HepG2 (cell line): ENCODE measurements around the gene HSD17B2. TPM values are rescaled to one million over a fixed set of nuclear protein-coding genes. Genes with fewer than 3 reads are reported as not detected.

Source experiments
- ATAC-seq: fragments of 200-7000 bp; cut with Tn5 transposase; 3 replicates; pipeline ENCODE4 v1.9.1; 2020; ENCODE audit warnings: mild to moderate bottlenecking, moderate library complexity
- BruUV-seq: library from RNA; stranded (reverse); fragments of 400-500 nt; replicated peaks from 2 replicates; lab custom pipeline; 2021; lab: Mats Ljungman, UMichigan
- CTCF ChIA-PET: fragments of 300-600 bp; formaldehyde crosslinking; extraction: SDS; loops from one replicate; lab custom pipeline; 2021; ENCODE audit warnings: low total read pairs, inconsistent platforms, low intra/inter-chr PET ratio; lab: Yijun Ruan, JAX
- POLR2A ChIA-PET: fragments of 350-600 bp; sonication (Branson Sonifier 250); formaldehyde crosslinking; loops from one replicate; lab custom pipeline; 2020; ENCODE audit warnings: antibody characterized with exemption, inconsistent platforms; lab: Yijun Ruan, JAX
- DNase-seq: peaks from one replicate; pipeline ENCODE4 v3.0.0-alpha.2; 2015; ENCODE audit warnings: low spot score
- FAIRE-seq: peaks from 3 replicates; lab custom pipeline; 2011; peaks lifted over from hg19 to GRCh38; lab: Jason Lieb, UNC
- H2AFZ ChIP-seq: one replicate; pipeline ENCODE4 v1.6.1; 2011; ENCODE audit warnings: low read length, inconsistent platforms
- H3K27ac ChIP-seq: fragments of 300-600 bp; 3 replicates; pipeline ENCODE4 v1.8.0; 2011; ENCODE audit warnings: mixed run types, mild to moderate bottlenecking, mixed read lengths, low read length, inconsistent platforms; ENCODE audit not compliant: insufficient read depth; ENCODE audit errors: extremely low read length
- H3K27me3 ChIP-seq, 2 experiments: fragments of 200-600 bp in 1 of 2; 2 replicates in 1 of 2; 3 replicates in 1 of 2; pipeline versions ENCODE4 v1.6.0 to v1.8.0; 2011; ENCODE audit warnings: low read length in 2 of 2, mild to moderate bottlenecking in 2 of 2, moderate library complexity in 2 of 2, inconsistent platforms in 1 of 2; ENCODE audit not compliant: insufficient read depth in 2 of 2, control insufficient read depth in 1 of 2
- H3K36me3 ChIP-seq, 2 experiments: fragments of 200-600 bp in 1 of 2; replicated peaks in 1 of 2; 2 replicates in 1 of 2; 3 replicates in 1 of 2; pipeline versions ENCODE4 v1.5.1 to v1.8.0; 2011; ENCODE audit warnings: low read length in 2 of 2, inconsistent platforms in 1 of 2; ENCODE audit not compliant: insufficient read depth in 2 of 2, control insufficient read depth in 1 of 2
- H3K4me1 ChIP-seq: 2 replicates; pipeline ENCODE4 v1.5.1; 2012; ENCODE audit warnings: low read length, inconsistent platforms; ENCODE audit not compliant: insufficient read depth
- H3K4me2 ChIP-seq: 2 replicates; pipeline ENCODE4 v1.6.0; 2011; ENCODE audit warnings: low read depth, low read length, inconsistent platforms
- H3K4me3 ChIP-seq, 3 experiments: fragments of 200-600 bp in 1 of 3; sonication (generic), shearing (Covaris generic) in 1 of 3; replicated peaks in 1 of 3; 2 replicates each; pipeline ENCODE4 v1.5.1; 2011 to 2016; ENCODE audit warnings: low read length in 3 of 3, inconsistent platforms in 2 of 3, low read depth in 2 of 3, mild to moderate bottlenecking in 2 of 3, control low read depth in 1 of 3, mixed read lengths in 1 of 3; ENCODE audit not compliant: insufficient read depth in 1 of 3
- H3K79me2 ChIP-seq: one replicate; pipeline ENCODE4 v1.6.1; 2011; ENCODE audit warnings: low read length, inconsistent platforms; ENCODE audit not compliant: insufficient read depth
- H3K9ac ChIP-seq: 2 replicates; pipeline ENCODE4 v1.6.0; 2011; ENCODE audit warnings: mild to moderate bottlenecking, low read depth, low read length, inconsistent platforms; ENCODE audit not compliant: insufficient read depth
- H3K9me3 ChIP-seq: 2 replicates; pipeline ENCODE4 v1.5.1; 2012; ENCODE audit warnings: mild to moderate bottlenecking, low read length
- H4K20me1 ChIP-seq: 2 replicates; pipeline ENCODE4 v1.6.0; 2011; ENCODE audit warnings: inconsistent platforms, mild to moderate bottlenecking, low read length, moderate library complexity; ENCODE audit not compliant: insufficient read depth
- BCL3 ChIP-seq: sonication (generic); formaldehyde crosslinking; IDR thresholded peaks from 2 replicates; pipeline ENCODE4 v1.5.1; 2020; ENCODE audit warnings: mild to moderate bottlenecking, missing genetic modification reagents, moderate library complexity
- NCOA1 ChIP-seq: sonication (generic); formaldehyde crosslinking; IDR thresholded peaks from 2 replicates; pipeline ENCODE4 v1.9.0; 2021; ENCODE audit warnings: missing genetic modification reagents
- PHF21A ChIP-seq: sonication (generic); formaldehyde crosslinking; IDR thresholded peaks from 2 replicates; pipeline ENCODE4 v1.5.0; 2020; ENCODE audit warnings: mild to moderate bottlenecking, missing genetic modification reagents
- POLR2A ChIP-seq, 2 experiments: IDR thresholded peaks; 2 replicates each; pipeline ENCODE4 v1.6.1; 2011; ENCODE audit warnings: low read depth in 2 of 2, low read length in 2 of 2, mild to moderate bottlenecking in 1 of 2, moderate library complexity in 1 of 2; ENCODE audit not compliant: insufficient read depth in 1 of 2
- PPARG ChIP-seq: conservative IDR thresholded peaks from 2 replicates; pipeline ENCODE4 v1.6.1; 2016; ENCODE audit warnings: missing biosample characterization, missing genetic modification reagents
- SAP130 ChIP-seq: IDR thresholded peaks from 2 replicates; pipeline ENCODE4 v1.6.1; 2016; ENCODE audit warnings: low read depth
- SMAD3 ChIP-seq: sonication (generic); formaldehyde crosslinking; IDR thresholded peaks from 2 replicates; pipeline ENCODE4 v1.4.0; 2020; ENCODE audit warnings: missing genetic modification reagents
- TBL1XR1 ChIP-seq: fragments of 150-350 bp; IDR thresholded peaks from 2 replicates; pipeline ENCODE4 v1.6.1; 2014; ENCODE audit warnings: borderline replicate concordance, low read length; ENCODE audit not compliant: partially characterized antibody
- ZNF274 ChIP-seq: sonication (generic); formaldehyde crosslinking; IDR thresholded peaks from 2 replicates; pipeline ENCODE4 v1.5.1; 2020; ENCODE audit warnings: mild to moderate bottlenecking, missing genetic modification reagents
- ZNF34 ChIP-seq: sonication (generic); formaldehyde crosslinking; IDR thresholded peaks from 2 replicates; pipeline ENCODE4 v1.4.0; 2020; ENCODE audit warnings: mild to moderate bottlenecking, missing genetic modification reagents, borderline replicate concordance
- ZNF382 ChIP-seq: sonication (generic); formaldehyde crosslinking; IDR thresholded peaks from 2 replicates; pipeline ENCODE4 v1.5.0; 2020; ENCODE audit warnings: missing genetic modification reagents, mild to moderate bottlenecking, borderline replicate concordance
- ZNF530 ChIP-seq: sonication (generic); formaldehyde crosslinking; IDR thresholded peaks from 2 replicates; pipeline ENCODE4 v1.5.0; 2020; ENCODE audit warnings: low read depth, mild to moderate bottlenecking, missing genetic modification reagents
- ZNF747 ChIP-seq: sonication (generic); formaldehyde crosslinking; IDR thresholded peaks from 2 replicates; pipeline ENCODE4 v1.8.1; 2023; ENCODE audit warnings: missing genetic modification reagents, mild to moderate bottlenecking, borderline replicate concordance
- ZNF770 ChIP-seq: sonication (generic); formaldehyde crosslinking; IDR thresholded peaks from 2 replicates; pipeline ENCODE4 v1.5.0; 2020; ENCODE audit warnings: mild to moderate bottlenecking, missing genetic modification reagents
- WGBS: methylation state at CpG from one replicate; pipeline ENCODE4 v1.1.6; 2017; ENCODE audit warnings: low lambda C conversion rate; 5-methylcytosine and 5-hydroxymethylcytosine counted together
- in situ Hi-C: cut with HindIII; loops from 2 replicates; pipeline ENCODE4 v1.10.0; 2017; ENCODE audit warnings: low pct_unique_long_range_greater_than_20kb; ENCODE audit not compliant: extremely low pct_ligation_motif_present
- intact Hi-C: fragments of 100-400 bp; cut with micrococcal nuclease; formaldehyde crosslinking; loops from one replicate; pipeline ENCODE4 v1.10.0; 2022; ENCODE audit not compliant: unreplicated experiment
- polyA plus RNA-seq, 8 experiments: library from polyadenylated mRNA; depleted of rRNA in 3 of 8; stranded (reverse) in 7 of 8; unstranded in 1 of 8; fragments of >200 nt; fragmentation: Illumina TruSeq in 4 of 8; extraction: Trizol in 4 of 8; gene quantifications; 2 replicates each; pipeline versions ENCODE4 v1.2.1 to v1.2.3, GENCODE V29; 2011 to 2016; ENCODE audit warnings: low read depth in 4 of 8, missing spikeins in 1 of 8, mixed read lengths in 1 of 8; ENCODE audit not compliant: insufficient read depth in 1 of 8
- total RNA-seq, 5 experiments: library from RNA; depleted of rRNA; stranded (reverse); fragments of >200 nt; fragmentation: Illumina TruSeq; extraction: Trizol; gene quantifications; 2 replicates each; pipeline ENCODE4 v1.2.3, GENCODE V29; 2016; ENCODE audit warnings: low read depth in 1 of 5

The HSD17B2 gene
- total and polyA plus RNA-seq, 2 of the 13 experiments (the other 11 are each of a cell fraction or from before 2014, with no cell fraction given): 26.3 to 69.3 TPM

- no peak for TF ChIP-seq TBL1XR1
- TF ChIP-seq NCOA1 (CRISPR knock-in tag): no peak
- TF ChIP-seq, all 625 proteins: peak for 36
These were observed 1.3 kb upstream of the HSD17B2 start (continued) for GRCh38 chr16:82033683-82034300.

DNA sequence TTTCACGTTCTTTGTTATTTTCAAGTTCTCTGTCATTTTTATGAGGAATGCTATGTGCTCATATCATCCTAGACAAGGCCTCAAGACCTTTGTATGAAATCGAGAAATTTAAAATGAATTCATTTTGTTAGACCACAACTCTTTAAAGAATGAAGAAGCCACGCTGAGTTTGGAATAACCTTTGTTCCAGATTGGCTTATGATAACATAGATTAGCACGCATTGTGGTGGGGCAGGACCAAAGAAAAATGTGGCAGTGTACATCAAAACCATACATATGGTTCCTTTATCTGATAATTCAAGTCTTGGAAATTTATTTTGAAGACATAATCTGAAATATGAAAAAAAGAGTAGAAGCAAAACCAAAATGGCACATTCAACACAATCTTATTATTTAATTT lies 2.2 kb downstream of the HSD17B2 start:
- Histone ChIP-seq H3K4me2 (peak overlapping the region; percentile 92), H3K9me3 (no peaks in the 10 kb centered on the region), H3K27me3 (no peaks in the 10 kb centered on the region; a peak in 1 of 5 replicates), H2AFZ (no peak overlapping the region), H3K36me3 (no peaks in the 10 kb centered on the region; a peak in 1 of 5 replicates), H3K4me3 (peak overlapping the region; percentile 67 to 83 (median 69); a peak in 5 of 6 replicates), H3K9ac (peak overlapping the region; percentile 68; the same call in 1 of the 2 replicates), H3K79me2 (peaks cover 66% of the 10 kb centered on the region), H4K20me1 (no peaks in the 10 kb centered on the region; the same call in 1 of the 2 replicates), H3K4me1 (peaks cover 80% of the 10 kb centered on the region), H3K27ac (no peak overlapping the region)
- no peak for FAIRE-seq
- TF ChIP-seq SMAD3 (CRISPR knock-in tag) (no peak), PPARG (CRISPR knock-in tag) (peak; percentile 15; the same call in 1 of the 2 replicates), POLR2A (IDR thresholded peaks at IDR 0.05; ENCODE audit: insufficient read depth in 1 of 2, low read depth in 2 of 2, low read length in 2 of 2) (no peak)
- ChIA-PET POLR2A (interaction anchor here (0.8 kb wide), 1 partner anchor 133 kb away, joined by 3 read pairs; the partner anchor contains the start of gene MPHOSPH6), CTCF (no interaction called here)
- intact Hi-C loops (no loop called here), in situ Hi-C loops (no loop called here)
- DNase-seq: no peak
- 43% methylated on average over 4 of the region's 4 CpGs for WGBS
- ATAC-seq: no peak
- BruUV-seq: no TSS peak

DNA sequence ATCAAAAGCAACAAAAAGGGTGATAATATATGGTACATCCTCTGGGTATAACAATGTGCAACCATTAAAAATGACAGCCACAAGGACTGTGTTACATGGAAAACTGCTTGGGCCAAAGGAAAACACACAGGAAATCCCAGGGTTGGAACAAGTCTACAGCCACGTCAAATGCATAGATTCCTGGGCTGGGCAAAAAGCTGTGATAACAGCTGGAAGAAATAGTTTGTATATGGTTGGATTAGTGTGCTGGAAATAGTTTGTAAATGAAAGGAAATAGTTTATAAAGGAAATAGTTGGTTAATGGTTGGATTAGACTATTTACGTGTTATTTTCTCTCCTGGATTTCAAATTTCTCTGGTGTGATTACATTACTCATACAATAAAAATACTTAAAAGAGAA lies 2.6 kb downstream of the HSD17B2 start:
- Histone ChIP-seq H3K4me1 (peaks cover 80% of the 10 kb centered on the region), H4K20me1 (no peaks in the 10 kb centered on the region; the same call in 1 of the 2 replicates), H3K27ac (no peak overlapping the region), H3K4me2 (peak overlapping the region; percentile 92), H3K36me3 (no peaks in the 10 kb centered on the region; a peak in 1 of 5 replicates), H3K9ac (no peak overlapping the region), H3K79me2 (peaks cover 67% of the 10 kb centered on the region), H3K4me3 (peak overlapping the region; percentile 32 to 69 (median 67); a peak in 5 of 6 replicates), H3K27me3 (no peaks in the 10 kb centered on the region; a peak in 1 of 5 replicates), H3K9me3 (no peaks in the 10 kb centered on the region), H2AFZ (no peak overlapping the region)
- ATAC-seq: no peak
- DNase-seq: no peak
- ChIA-PET POLR2A (interaction anchor here (0.8 kb wide), 1 partner anchor 132 kb away, joined by 3 read pairs; the partner anchor contains the start of gene MPHOSPH6), CTCF (no interaction called here)
- no TSS peak for BruUV-seq
- in situ Hi-C loops (no loop called here), intact Hi-C loops (no loop called here)
- 86% methylated on average over 2 of the region's 2 CpGs for WGBS
- FAIRE-seq: no peak
- no peak for TF ChIP-seq ZNF34 (CRISPR knock-in tag)
- no peak for TF ChIP-seq PHF21A
- no peak for TF ChIP-seq ZNF274 (CRISPR knock-in tag)
- TF ChIP-seq ZNF382 (CRISPR knock-in tag): no peak
- no peak for TF ChIP-seq ZNF530 (CRISPR knock-in tag)
- no peak for TF ChIP-seq SAP130 (CRISPR knock-in tag)
- no peak for TF ChIP-seq BCL3 (CRISPR knock-in tag)
- TF ChIP-seq ZNF770 (CRISPR knock-in tag): no peak
- no peak for TF ChIP-seq ZNF747
